ENCODE results near the gene METRNL.

The METRNL gene

DNA sequence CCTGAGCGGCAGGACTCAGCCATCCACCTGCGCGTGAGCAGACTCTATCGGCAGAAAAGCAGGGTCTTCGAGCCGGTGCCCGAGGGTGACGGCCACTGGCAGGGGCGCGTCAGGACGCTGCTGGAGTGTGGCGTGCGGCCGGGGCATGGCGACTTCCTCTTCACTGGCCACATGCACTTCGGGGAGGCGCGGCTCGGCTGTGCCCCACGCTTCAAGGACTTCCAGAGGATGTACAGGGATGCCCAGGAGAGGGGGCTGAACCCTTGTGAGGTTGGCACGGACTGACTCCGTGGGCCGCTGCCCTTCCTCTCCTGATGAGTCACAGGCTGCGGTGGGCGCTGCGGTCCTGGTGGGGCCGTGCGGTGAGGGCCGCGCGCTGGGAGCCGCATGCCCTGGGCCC is 14.9 kb downstream of the METRNL start:
- no peak for DNase-seq

DNA sequence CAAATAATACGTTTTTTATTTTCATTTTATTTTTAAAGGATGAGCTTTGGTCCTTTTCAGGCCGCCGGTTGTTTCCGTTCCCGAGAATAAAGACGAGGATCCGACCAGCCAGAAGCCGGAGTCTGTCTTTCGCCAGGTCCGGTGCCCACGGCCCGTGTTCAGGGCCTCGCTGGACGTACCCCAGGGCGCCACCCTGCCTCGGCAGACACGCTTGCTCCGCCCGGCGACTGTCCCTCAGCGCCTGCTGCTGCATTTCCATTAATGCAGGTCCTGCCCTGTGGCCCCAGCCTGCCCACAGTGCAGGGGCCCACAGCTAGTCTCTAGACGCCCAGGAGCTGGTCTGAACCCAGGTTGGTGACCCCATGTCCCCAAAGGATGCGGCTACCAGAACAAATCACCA is 15.6 kb downstream of the METRNL start:
- no peak for DNase-seq

DNA sequence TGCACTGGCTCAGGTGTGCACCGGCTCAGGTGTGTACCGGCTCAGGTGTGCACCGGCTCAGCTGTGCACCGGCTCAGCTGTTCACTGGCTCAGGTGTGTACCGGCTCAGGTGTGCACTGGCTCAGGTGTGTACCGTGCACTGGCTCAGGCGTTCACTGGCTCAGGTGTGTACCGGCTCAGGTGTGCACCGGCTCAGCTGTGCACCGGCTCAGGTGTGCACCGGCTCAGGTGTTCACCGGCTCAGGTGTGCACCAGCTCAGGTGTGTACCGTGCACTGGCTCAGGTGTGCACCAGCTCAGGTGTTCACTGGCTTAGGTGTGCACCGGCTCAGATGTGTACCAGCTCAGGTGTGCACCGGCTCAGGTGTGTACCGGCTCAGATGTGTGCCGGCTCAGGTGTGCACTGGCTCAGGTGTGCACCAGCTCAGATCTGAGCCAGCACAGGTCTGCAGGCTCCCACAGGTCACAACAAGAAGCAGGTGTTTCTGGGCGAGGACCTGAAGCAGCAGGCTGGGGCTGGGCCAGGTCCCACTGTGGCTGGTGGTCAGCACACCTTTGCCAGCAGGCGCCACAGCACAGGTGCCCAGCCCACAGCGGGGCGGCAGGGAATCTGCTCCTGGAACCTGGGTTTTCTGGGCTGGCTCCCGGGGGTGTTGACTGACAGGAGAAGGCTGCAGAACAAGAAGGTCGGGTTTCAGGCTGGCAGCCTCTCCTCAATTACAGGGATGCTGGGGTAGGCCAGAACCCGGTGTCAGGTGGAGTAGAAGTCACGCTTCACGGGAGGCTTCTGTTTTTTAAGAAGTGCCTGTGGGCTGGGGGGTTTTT is 17.2 kb downstream of the METRNL start:
- DNase-seq, result no peak

DNA sequence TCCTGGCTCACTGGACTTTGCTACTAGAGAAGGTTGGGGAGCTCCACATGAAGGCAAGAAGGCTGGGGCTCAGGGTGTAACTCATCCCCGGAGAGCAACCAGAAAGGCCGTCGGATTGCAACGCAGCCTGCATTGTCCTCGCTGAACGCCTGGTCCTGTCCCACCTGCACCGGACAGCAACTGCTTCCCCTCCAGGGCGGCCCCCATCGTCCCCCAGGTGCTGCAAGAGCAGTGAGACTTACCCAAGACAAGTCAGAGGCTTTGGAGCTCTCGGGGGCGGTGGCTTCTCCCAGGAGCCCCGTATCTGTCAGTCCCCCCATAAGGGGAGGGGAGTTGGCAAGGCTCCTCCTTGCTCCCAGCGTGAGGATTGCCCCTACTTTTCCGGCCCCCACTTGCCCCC is 18.4 kb downstream of the METRNL start:
- no peak for DNase-seq

DNA sequence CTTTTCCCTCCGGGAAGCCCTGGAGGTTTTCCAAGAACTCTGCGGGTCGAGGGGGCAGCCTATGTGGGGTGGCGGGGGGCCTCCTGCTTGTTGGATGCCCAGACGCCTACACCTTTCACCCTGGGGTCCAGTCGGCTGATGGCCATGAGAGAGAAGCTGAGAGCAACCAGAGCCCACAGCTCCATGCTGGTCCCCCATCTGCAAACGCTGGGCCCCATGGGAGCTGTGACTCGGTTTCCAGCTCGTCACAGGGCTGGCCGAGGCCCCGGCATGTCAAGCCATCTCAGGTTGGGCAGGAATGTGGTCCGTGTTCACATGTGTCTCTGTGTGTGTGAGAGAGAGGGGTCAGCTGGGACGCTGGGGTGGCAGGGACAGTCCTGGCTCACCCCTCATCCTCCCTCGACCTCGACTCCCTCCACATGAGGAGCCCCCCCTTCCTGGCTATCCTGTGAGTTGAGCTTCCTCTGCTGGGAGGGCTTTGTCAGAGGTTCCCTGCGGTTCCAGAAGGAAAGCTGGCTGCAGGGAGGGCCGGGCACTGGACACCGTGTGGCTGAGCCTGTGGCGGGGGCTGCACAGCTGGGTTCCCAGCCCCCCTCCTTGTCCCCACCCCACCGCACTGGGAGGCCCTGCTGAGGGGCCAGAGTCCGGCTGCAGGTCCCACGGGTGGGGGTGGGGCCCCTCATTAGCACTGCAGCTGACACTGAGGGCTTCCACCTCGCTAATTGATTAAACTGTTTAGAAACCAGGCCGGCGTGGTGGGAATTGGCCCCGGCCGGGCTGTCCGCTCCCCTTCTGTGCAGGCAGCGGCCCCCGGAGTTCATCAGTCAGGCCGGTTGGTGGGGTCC is 19.1 kb downstream of the METRNL start:
- no peak for DNase-seq

DNA sequence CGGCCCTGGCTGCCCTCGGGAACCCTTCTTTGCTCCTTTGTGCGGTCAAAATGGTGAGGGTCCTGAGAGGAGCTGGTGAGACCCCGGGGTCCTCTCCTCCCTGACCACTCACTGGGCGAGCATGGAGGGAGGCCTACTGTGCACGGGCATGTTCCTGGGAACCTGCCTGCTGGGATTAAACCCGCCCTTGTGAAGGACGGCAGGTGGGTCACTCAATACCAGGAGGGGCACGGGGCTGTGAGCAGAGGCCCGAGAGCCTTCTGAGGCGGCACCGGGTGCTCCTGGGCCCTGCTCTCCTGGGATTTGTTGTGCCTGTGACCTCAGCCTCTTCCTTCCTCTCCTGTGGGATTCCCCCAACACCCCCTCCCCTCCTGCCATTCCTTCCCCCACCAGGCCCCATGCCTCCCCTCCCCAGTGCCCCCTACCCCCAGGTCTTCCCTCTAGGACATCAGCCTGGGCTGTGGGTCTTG is 19.7 kb downstream of the METRNL start:
- no peak for DNase-seq

DNA sequence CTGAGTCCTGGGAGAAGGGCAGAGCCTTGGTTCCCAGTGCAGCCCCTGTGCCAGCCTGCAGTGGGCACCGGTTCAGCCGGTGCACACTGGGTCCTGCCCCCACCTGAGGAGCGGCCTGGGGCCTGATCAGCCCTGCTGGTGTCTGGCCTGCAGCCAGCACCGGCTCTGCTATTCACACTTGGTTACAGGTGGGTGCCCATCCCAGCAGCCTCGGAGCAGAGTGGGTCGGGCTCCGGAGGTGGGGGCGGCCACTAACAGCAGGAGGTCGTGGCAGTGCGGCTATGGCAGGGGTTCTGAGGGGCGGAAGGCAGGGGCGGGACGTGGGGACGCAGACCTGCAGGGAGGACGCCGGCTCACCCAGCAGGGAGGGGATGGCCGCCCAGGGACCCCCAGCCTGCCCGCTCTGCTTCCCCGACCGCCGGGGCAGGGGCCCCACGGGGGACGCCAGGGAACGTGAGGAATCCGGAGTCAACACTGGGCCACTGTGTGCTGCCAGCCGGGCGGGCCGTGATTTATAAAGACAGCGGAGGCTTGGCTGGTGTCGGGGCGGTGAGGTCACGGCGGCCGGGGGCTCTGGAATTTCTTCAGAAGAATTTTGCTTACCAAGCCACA is 20.3 kb downstream of the METRNL start:
- DNase-seq, result peak; percentile 73

DNA sequence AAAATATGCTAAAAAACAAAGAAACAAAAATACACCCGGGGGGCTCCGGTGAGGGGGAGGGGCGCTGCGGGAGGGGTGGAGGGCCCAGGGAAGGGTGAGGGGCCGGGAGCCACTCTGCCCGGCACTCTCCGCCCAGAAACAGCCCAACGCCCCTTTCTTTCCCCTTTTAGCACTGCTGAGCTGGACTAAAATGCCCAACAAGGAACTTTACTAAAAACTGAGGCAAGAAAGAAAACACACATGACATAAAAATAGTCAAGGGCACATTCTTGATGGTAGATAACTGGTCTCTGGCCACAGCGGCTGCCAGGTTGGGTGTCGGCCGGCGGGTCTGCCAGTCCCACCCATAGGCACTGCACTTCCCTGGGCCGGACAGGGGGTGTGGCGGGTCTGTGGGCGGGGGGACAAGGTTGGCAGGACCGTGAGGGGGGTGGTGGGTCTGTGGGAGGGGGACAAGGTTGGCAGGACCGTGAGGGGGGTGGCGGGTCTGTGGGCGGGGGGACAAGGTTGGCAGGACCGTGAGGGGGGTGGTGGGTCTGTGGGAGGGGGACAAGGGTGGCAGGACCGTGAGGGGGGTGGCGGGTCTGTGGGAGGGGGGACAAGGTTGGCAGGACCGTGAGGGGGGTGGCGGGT is 20.9 kb downstream of the METRNL start:
- peak; percentile 38 for DNase-seq

DNA sequence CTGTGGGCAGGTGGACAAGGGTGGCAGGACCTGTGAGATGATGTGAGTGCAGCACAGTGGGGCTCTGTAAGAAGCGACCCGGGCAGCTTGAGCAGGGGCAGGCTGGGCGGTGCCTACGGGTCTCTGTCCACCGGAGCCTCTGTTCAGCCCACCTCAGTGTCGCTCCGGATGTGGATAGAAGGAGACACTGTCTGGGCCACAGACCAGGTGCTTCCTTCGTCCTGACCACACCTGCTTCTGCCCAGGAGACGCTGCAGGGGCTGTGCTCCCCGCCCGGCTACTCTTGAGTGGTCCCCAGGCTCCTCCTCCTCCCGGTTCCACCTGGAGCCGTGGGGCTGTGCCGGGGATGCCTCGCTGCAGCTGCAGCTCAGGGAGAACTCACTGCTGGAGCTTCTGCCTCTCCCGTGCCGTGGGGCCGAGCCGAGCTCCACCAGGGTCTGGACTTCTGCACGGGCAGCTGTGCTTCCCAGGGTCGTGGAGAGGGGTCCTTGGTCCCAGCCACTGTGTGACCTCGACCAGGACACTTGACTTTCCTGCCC is 21.5 kb downstream of the METRNL start:
- no peak for DNase-seq

DNA sequence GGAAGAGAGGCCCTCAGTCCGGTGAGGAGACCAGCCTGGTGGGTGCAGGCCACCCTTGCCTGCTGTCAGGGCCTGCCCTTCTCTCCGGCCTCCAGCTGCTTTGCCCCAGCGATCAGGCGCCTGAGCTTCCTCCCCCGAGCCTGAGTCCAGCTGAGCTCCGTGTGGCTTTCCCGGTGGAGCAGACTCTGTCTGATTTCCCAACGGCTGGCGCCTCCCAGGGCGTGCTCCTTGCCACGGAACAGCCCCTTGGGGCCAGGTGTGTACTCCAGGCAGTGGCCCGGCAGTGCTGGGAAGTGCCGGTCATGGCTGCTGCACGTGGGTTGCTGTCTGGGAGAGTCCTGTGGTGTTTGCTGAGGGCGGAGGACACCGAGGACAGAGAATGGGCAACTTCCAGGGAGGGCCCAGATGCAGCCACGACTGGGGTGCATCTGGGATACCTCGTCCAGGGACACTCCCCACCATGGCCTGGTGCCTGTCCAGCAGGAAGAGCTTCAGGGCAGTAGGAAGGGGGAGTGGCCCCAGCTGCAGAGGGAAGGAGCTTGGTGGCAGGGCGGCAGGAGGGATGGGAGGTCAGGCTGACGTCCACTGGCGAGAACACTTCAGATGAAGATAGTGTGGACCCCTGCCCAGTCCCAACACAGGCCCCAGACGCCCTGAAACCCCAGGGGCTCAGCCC is 22.5 kb downstream of the METRNL start:
- DNase-seq, result no peak

DNA sequence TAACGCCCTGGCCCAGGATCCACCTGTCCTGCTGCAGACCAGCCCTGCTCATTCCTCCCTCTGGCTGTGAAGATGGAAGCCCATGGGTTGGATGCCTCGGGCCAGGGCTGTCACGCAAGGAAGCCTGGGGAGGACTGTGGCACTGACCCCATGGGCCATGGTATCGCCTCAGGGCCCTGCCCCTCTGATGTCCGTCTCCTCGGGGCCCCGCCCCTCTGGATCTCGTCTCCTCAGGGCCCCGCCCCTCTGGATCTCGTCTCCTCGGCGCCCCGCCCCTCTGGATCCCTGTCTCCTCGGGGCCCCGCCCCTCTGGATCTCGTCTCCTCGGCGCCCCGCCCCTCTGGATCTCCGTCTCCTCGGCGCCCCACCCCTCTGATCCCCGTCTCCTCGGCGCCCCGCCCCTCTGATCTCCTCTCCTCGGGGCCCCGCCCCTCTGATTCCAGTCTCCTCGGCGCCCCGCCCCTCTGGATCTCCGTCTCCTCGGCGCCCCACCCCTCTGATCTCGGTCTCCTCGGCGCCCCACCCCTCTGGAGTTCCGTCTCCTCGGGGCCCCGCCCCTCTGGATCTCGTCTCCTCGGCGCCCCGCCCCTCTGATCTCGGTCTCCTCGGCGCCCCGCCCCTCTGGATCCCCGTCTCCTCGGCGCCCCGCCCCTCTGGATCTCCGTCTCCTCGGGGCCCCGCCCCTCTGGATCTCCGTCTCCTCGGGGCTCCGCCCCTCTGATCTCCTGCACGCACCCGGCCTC is 24.0 kb downstream of the METRNL start:
- DNase-seq, result peak; percentile 70

DNA sequence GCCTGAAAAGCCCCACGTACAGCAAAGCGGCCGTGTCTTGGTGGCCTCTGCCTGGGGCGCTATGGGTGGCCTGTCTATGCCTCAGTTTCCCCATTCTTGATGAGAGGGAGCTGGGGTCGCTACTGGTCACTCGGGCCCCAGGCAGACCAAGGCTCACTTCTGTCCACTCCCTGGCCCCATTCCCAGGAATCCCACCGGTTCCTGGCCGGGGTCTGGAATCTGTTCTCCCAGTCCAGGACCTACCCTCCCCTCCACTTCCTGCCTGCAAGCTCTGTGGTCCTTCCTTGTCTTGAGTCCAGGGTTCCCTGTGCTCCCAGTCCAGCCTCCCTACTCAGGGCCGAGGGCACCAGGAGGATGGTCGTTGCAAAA is 24.5 kb downstream of the METRNL start:
- no peak for DNase-seq

DNA sequence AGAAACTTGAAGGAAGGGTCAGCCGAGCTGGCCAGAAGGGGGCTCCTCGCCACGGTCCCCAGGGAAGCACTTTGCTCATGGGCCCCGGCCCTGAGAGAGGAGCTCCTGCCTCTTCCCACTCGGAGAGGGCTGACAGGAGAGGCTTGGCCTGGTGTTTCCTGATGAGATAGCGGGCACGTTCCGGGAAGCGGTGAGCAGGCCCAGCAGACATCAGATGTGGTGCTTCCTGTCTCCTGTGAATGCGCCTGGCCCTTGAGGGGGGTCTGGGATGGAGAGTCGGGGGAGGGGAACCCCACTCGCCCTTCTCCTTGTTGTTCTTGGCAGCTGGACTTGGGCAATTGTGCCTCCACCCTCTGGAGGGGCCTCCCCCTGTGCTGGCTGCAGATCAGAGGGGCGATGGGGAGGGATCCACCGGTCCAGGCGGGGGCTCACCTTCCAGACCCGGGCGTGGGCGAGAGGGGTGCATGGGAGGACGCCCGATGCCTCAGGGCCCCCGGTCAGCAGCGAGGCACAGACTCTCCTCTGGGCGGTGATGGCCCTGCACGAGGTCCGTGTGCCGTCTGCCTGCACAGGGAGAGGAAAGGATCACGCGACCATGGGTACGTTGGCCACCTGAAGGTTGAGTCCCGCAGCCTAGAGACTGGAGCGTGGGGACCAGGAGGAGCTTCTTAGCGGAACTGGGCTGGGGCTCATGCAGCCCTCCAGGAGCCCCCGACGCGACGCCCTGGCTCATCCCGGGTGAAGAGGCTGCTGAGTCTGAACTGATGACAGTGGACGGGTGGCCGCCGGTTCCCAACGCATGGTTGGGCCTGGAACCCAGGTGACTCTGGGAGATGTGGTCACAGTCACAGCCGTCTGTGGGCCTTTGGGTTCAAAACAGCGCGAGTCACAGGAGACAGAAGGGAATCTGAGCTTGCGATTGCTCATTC is 25.4 kb downstream of the METRNL start:
- DNase-seq, result no peak

DNA sequence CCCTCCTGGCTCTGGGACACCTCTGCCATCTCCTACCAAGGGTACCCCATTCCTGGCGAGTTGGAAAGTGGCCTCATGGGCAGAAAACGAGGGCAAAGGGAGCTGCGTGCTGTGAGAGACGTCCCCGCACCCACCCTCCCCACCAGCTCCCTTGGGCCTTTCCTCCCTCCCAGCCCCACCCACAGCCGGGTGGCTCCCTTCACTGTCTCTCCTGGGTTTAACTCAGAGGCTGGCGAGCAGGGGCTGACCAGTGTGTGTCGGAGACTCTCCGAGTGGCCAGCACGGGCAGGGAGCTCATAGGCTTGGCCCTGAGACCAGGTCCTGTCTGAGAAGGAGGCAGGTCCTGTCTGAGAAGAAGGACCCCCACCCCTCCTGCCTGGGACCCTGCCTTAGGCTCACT is 26.1 kb downstream of the METRNL start:
- DNase-seq, result no peak

DNA sequence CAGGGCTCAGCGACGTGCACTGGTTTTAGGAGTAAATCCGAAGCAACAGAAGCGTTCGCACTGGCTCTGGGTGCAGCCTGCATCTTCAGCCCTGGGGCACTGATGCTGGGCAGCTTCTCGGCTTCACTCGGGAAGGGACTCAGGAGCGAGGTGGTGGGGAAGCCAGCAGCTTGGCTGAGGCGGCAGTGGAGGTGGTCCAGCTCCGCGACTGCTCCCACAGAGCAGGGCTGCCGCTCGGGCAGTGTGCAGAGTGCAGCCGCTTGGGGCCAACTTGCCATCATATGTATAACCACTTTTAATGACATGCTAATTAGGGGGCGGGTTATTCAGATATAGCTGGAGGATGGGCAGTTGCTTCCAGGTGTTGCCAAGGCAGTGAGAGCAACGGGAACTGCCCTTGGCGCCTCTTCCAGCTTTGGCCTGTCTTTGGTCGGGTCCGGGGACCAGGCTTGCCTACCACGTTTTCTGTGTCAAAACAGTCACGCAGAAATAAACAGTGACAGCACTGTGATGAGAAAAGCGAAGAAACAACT is 26.7 kb downstream of the METRNL start:
- DNase-seq, result no peak

DNA sequence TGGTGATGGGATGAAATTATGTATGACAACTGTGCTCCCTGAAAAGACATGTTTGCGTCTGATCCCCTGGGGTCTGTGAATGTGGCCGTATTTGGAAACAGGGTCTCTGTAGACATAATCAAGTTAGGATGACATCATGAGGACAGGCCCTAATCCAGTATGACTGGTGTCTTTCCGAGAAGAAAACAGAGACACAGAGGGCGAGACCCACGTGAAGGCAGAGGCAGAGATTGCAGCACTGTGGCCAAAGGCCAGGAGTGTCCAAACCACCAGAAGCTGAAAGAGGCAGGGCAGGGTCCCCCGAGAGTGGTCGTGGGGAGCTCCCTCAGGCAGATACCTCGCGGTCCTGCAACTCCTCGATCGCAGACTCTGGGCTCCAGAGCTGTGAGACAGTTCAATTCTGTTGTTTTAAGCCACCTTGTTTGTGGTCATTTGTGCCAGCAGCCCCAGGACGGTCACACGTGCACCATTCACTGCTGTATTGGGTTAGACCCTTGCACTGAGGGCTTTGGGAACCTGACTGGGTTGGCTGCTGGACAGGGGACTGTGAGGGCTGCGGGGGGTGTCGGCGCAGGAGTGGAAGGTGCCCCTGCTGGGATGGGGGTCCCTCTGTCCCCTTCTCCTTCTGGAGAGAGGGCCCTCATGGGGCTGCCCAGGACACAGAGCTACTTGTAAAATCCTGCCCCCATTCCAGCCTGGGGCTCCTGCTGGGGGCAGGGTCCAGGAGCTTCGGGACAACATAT is 27.7 kb downstream of the METRNL start:
- DNase-seq, result no peak

DNA sequence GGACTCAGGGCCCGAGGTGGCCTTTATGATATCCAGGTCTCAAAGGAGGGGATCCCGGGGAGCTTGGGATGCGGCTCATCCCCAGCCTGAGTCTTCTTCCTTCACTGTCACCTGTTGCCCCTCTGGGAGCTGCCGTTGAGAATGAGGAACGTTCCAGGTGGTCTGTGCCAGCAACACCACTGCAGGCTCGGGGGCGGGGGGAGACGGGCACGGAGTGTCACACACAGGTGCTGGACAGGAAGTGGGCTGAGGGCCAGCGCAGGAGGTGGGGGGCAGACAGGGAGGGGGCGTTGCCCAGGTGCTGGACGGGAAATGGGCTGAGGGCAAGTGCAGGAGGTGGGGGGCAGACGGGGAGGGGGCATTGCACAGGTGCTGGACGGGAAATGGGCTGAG is 28.2 kb downstream of the METRNL start:
- no peak for DNase-seq

DNA sequence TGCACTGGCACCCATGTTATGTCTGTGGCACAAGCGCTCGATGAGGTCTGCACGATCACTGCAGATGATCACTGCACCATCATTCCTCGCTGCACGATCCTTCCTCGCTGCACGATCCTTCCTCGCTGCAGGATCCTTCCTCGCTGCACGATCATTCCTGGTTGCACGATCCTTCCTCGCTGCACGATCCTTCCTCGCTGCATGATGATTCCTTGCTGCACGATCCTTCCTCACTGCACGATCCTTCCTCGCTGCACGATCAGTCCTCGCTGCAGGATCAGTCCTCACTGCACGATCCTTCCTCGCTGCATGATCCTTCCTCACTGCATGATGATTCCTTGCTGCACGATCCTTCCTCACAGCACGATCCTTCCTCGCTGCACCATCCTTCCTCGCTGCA is 29.3 kb downstream of the METRNL start:
- no peak for DNase-seq

DNA sequence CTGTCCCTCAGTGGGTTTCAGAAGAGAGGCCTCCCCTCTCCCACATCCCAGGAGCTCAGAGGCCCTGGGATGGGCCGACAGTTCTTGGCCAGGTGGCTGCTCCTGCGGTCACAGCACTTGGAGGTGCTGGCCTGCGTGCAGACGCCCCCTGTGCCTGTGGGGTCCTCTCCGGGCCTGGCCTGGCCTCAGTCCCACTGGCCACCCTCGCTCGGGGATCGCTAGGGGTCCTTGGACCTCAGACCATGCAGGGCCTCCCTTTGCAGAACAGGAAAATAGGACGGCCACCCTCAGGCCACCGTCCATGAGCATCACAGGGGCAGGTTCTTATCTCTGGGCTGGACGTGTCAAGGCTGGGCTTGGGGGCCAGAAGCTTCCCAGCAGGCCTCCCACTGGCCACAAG is 30.0 kb downstream of the METRNL start:
- DNase-seq, result no peak
